Astrocyte (in vitro differentiated cells and primary cell): ENCODE measurements around the gene MCAM.

Experiments
- EZH2 ChIP-seq: IDR thresholded peaks from 2 replicates; pipeline ENCODE4 v1.6.1; 2012; ENCODE audit warnings: mild to moderate bottlenecking, low read length, inconsistent platforms; ENCODE audit not compliant: insufficient read depth
- TF ChIP-seq, protein P1 (sequence below): IDR thresholded peaks from 2 replicates; pipeline ENCODE4 v1.5.1; 2011; ENCODE audit warnings: low read depth, mild to moderate bottlenecking, inconsistent platforms, low read length, moderate library complexity; ENCODE audit not compliant: insufficient read depth

DNA sequence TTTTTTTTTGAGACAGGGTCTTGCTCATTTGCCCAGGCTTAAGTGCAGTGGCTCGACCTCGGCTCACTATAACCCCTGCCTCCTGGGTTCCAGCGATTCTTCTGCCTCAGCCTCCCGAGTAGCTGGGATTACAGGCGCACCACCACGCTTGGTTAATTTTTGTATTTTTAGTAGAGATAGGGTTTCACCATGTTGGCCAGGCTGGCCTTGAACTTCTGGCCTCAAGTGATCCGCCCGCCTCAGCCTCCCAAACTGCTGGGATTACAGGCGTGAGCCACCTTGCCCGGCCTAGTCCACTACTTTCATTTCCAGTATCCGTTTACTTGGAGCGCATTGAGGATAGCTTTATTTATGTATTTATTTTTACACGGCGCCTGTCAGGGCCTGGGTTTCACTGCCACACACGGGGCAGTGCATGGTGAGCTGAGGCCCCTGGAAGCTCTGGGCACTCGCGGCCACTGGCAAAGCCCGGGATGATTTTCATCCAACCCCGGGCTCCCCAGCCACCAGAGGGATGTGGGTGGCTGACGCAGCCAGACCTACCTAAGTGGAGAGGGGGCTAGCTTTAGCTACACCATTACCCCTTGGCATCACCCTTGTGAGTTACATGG lies 6.1 kb upstream of the MCAM start:
- TF ChIP-seq, protein P1, sequence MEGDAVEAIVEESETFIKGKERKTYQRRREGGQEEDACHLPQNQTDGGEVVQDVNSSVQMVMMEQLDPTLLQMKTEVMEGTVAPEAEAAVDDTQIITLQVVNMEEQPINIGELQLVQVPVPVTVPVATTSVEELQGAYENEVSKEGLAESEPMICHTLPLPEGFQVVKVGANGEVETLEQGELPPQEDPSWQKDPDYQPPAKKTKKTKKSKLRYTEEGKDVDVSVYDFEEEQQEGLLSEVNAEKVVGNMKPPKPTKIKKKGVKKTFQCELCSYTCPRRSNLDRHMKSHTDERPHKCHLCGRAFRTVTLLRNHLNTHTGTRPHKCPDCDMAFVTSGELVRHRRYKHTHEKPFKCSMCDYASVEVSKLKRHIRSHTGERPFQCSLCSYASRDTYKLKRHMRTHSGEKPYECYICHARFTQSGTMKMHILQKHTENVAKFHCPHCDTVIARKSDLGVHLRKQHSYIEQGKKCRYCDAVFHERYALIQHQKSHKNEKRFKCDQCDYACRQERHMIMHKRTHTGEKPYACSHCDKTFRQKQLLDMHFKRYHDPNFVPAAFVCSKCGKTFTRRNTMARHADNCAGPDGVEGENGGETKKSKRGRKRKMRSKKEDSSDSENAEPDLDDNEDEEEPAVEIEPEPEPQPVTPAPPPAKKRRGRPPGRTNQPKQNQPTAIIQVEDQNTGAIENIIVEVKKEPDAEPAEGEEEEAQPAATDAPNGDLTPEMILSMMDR: no peak
- TF ChIP-seq EZH2: no peak
